NOMO-1 treated with dmso at 0.1 percent for 144 hours (cell line): ENCODE data around the gene PLLP.

ENCODE experiments used
- DNase-seq: peaks from one replicate; lab custom pipeline; 2025; ENCODE audit not compliant: unreplicated experiment; lab: John Stamatoyannopoulos, UW

Gene PLLP

GRCh38 chr16:57257455-57258070 is 26.9 kb downstream of the PLLP start:
- DNase-seq, result no peak

GRCh38 chr16:57256601-57257395 is 27.7 kb downstream of the PLLP start:
- no peak for DNase-seq

GRCh38 chr16:57255686-57256415 is 28.6 kb downstream of the PLLP start:
- no peak for DNase-seq

GRCh38 chr16:57253466-57253865 is 31.0 kb downstream of the PLLP start:
- no peak for DNase-seq

GRCh38 chr16:57252148-57252721 is 32.2 kb downstream of the PLLP start:
- DNase-seq, result no peak

GRCh38 chr16:57251352-57251751 is 33.1 kb downstream of the PLLP start:
- no peak for DNase-seq

- no peak for DNase-seq
Measured at GRCh38 chr16:57245472-57246113, 38.9 kb downstream of the PLLP start.

- DNase-seq, result peak; percentile 97
Measured at GRCh38 chr16:57244767-57245471, 39.6 kb downstream of the PLLP start, which contains the start of gene ARL2BP. ARL2BP (plus strand) TSS chr16:57245259; CDS start chr16:57245368, 109 bp downstream.

- no peak for DNase-seq
Measured at GRCh38 chr16:57244463-57244766, 40.1 kb downstream of the PLLP start.

GRCh38 chr16:57242650-57243049 is 41.8 kb downstream of the PLLP start:
- DNase-seq, result no peak

GRCh38 chr16:57240851-57241250 is 43.6 kb downstream of the PLLP start:
- DNase-seq, result peak; percentile 49

- no peak for DNase-seq
Measured at GRCh38 chr16:57239107-57239506, 45.4 kb downstream of the PLLP start.

- no peak for DNase-seq
Measured at GRCh38 chr16:57238682-57239081, 45.8 kb downstream of the PLLP start.

- DNase-seq, result no peak
Measured at GRCh38 chr16:57236022-57236350, 48.5 kb downstream of the PLLP start.

GRCh38 chr16:57235128-57236021 is 49.1 kb downstream of the PLLP start:
- DNase-seq, result peak; percentile 67

- no peak for DNase-seq
Measured at GRCh38 chr16:57234707-57235092, 49.8 kb downstream of the PLLP start.

GRCh38 chr16:57233944-57234706 is 50.3 kb downstream of the PLLP start:
- no peak for DNase-seq

GRCh38 chr16:57231821-57232350 is 52.6 kb downstream of the PLLP start:
- no peak for DNase-seq

GRCh38 chr16:57229079-57229478 is 55.4 kb downstream of the PLLP start:
- DNase-seq, result no peak
